ELR (cell line): ENCODE data around the gene ADAMTSL3.
A peak's percentile ranks its signal among the peaks of the same experiment; 100 is the strongest.

Source experiments
- DNase-seq: peaks from one replicate; pipeline ENCODE4 v3.0.0-alpha.2; 2015; ENCODE audit warnings: low read depth

ADAMTSL3 gene

DNA sequence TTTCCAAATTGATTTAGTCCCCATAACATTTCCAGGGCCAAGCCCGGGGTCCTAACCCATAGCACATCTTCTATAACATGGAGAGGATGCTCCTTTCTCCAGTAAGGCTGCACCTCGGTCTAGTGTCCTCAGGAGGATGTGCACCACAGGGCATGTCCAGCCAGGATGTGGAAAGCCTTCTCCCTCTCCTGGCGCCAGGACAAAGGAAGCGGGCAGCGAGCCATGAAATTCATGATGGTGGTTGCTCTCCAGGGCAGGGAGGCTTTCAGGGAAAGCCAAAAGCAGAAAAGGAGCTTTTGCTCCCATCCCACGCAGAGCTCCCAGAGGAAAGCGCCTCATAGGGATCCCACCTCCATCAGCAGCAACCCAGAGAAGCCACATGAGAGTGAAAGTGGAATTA, 220.0 kb downstream of the ADAMTSL3 start:
- DNase-seq = no peak

DNA sequence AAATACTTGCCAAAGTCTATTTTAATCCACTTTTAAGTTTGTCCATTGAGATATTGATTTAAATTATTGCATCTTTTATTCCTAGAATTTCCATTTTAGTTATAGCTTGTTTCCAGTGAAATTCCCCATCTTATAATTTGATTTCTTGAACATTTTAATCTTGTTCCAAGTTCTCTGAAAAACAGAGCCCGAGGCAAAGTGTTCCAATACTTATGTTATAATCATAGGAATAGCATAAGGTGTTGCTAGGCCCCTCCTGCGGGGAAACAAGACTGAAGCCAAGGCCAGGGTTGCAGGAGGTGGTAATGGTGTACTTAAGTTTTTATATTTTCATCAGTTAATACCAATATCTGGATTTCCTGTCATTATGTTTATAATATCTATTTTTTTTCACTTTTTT, 226.6 kb downstream of the ADAMTSL3 start:
- no peak for DNase-seq

GRCh38 chr15:83881156-83881555, 227.2 kb downstream of the ADAMTSL3 start:
- no peak for DNase-seq

DNA sequence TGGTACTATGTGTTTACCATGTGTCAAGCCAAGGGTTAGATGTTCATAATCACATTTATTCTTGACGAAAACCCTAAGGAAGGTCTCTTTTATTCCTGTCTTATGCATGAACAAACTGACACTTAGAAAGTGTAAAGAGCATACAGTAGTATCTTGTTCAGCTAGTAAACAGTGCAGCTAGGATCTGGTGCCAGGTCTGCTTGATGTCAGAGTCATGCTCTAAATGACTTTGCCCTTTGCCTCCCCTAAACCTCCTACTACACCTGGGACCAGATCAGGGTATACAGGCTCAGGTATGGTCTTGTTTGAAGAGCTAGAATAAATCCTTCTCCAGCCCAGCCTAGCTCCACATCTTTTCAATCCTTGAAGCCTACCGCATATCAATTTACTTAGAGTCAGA, 232.4 kb downstream of the ADAMTSL3 start:
- DNase-seq = no peak

DNA sequence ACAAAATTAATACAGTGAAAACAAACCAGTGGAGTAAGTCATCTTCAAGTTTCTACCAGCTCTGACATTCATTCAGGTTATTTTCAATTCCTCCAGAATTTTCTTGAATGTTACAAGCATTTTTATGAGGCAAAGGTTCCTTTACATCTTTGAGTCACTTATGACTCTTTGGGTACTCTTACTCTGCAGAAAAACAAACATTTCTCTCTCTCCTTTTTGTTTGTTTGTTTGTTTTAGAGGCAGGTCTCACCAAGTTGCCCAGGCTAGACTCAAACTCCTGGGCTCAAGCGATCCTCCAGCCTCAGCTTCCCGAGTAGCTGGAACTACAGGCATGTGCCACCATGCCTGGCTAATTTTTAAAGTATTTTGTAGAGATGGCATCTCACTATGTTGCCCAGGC, 233.5 kb downstream of the ADAMTSL3 start:
- no peak for DNase-seq

DNA sequence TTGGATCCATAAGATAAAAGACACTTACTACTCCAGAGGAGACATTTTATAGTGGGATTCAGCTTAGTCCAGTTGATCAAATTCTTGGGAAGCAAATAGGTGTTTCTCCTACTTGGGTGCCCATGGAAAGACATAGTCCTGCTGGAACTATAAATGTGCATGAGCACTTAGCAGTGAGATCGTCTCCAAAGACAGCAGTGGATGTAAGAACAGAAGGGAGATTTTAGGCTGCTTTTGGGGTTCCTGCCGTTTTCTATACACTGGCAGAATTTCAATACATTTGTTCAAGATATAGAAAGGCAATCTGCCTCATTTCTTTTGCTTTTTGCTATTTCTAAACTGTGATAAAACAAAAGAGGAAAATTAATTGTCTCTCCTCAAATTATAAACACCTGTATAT, 234.0 kb downstream of the ADAMTSL3 start:
- DNase-seq = no peak

DNA sequence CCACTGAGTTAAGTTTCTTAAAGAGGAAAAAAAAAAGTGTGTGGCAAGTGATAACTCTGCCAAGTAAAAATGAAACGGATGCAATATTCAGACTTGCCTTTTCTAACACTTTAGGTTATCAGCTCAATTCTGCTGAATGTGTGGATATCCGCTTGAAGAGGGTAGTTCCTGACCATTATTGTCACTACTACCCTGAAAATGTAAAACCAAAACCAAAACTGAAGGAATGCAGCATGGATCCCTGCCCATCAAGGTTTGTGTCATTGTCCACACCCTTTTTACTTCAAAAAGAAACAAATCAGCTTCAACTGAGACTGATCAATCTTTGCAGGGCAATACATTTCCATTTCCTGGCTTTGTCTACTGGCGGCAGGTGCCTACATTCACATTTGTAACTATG, 236.1 kb downstream of the ADAMTSL3 start:
- no peak for DNase-seq

GRCh38 chr15:83890587-83890986, 236.7 kb downstream of the ADAMTSL3 start:
- DNase-seq = no peak

GRCh38 chr15:83892498-83892897, 238.6 kb downstream of the ADAMTSL3 start:
- no peak for DNase-seq

- DNase-seq = no peak
Observed at GRCh38 chr15:83893308-83893707, 239.4 kb downstream of the ADAMTSL3 start.

- no peak for DNase-seq
Observed at GRCh38 chr15:83897037-83897436, 243.1 kb downstream of the ADAMTSL3 start.

- no peak for DNase-seq
Observed at GRCh38 chr15:83898361-83898760, 244.4 kb downstream of the ADAMTSL3 start.

DNA sequence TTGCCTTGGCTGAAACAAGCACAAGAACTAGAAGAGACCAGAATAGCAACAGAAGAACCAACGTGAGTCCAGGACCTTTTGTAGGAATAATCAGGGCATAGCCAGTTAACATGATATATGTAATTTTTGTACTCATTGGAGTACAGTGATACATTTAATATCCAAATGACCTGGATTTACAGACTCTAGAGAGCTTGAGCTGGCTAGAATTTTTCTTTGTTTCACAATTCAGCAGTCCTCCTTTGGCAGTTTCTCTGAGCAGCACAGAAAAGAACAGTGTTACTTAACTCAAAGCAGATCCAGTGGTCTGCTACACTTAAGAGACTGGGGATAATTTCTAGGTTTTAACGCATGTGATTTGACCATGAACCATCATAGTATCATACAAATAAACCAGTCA, 245.7 kb downstream of the ADAMTSL3 start:
- DNase-seq = no peak

DNA sequence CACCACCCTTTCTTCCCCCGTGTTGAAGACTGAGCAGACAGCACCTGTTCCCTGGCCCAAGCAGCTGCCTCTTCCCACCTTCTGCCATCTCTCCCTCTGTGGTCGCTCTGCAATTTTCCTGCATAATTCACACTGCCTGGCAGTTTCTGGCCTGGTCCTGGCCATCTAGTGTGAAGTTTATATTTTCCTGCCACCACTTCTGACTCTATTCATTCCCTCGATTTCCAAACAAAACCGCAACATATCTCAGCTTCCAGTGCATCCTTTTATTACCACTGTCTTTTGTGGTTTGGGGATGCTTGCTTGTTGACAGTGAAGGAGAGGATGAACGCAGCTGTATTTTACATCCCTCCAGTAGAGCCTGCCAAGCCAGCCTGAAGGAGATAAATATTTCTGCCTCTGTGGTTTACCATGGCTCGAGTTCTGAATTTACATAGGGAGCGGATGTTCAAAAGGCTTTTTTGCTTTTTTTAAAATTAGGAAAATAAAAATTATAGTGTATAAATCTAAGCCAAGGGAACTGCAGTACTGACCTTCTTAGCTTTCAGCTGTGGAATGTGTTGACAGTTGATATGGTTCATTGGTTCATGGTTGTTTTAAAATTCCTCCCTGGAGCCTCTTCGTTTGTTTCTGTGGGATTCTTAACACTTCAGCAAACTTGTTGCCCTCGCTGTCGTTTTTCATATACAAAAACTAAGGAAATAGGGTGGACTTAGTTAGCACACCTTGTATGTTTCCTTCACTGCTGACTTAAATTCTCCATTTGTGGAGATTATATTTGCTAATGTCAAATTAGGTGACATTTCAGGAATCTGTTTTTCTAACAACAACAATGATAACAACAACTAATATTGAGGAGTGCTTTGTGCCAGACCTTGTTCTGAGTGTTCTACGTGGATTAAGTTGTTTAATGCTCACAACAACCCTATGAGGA, 250.5 kb downstream of the ADAMTSL3 start:
- peak; percentile 1 for DNase-seq

GRCh38 chr15:83905556-83906273, 251.8 kb downstream of the ADAMTSL3 start:
- no peak for DNase-seq

- DNase-seq = no peak
Observed at GRCh38 chr15:83911345-83911744, 257.4 kb downstream of the ADAMTSL3 start.

GRCh38 chr15:83912343-83912742, 258.4 kb downstream of the ADAMTSL3 start:
- no peak for DNase-seq

- no peak for DNase-seq
Observed at GRCh38 chr15:83913034-83913632, 259.2 kb downstream of the ADAMTSL3 start.

DNA sequence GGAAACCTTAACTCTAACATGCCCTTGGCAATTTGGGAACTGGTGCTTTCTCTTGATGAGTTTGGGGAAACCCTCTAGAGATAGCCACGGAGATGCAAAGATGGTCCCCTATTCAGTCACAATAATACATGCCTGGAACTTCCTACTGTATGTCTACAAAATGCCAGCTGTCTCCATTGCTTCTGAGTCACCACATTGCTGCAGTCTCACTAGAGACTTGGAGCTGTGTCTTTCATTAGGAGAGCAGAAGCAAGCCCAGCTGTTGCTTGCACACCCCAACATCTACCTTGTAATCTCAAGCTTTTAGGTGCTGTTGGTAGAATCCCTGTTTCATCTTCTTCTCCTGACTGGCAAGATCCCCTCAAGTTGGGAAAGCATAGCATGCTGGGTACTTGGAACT, 261.0 kb downstream of the ADAMTSL3 start:
- DNase-seq = no peak

DNA sequence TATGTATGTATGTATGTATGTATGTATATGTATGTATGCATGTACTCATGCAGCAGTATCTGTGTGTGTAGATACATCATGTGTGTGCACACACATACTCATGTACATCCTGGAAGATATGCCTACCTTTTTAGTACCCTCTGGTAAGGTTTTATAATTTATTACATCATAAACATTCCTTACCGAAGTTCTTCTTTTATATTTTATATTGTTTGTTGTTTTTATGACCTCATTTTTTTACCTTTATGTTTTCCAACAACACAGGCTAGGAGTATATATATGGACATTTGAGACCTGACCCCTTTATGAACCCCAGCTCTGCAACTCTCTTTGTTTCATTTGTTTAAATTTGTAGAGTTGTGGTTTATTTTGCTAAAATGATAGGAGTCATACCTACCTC, 263.5 kb downstream of the ADAMTSL3 start:
- no peak for DNase-seq

GRCh38 chr15:83918011-83918410, 264.1 kb downstream of the ADAMTSL3 start:
- DNase-seq = no peak

- no peak for DNase-seq
Observed at GRCh38 chr15:83919319-83919830, 265.5 kb downstream of the ADAMTSL3 start.
